Neural cell (in vitro differentiated cells): ENCODE results near the gene BCAR3. TPM values are rescaled to one million over a fixed set of nuclear protein-coding genes. Genes with fewer than 3 reads are reported as not detected.

ENCODE experiments used
- H2AFZ ChIP-seq: fragments of 200-600, 300-800 bp; sonication (generic), shearing (Covaris generic); 2 replicates; pipeline ENCODE4 v1.6.0; 2014; ENCODE audit warnings: low read depth, mild to moderate bottlenecking, antibody characterized with exemption, low read length, moderate library complexity
- H3F3A ChIP-seq: fragments of 200-600 bp; shearing (Covaris generic); 2 replicates; pipeline ENCODE4 v1.6.1; 2016; ENCODE audit warnings: mild to moderate bottlenecking, moderate library complexity, mixed read lengths, antibody characterized with exemption, low read length; ENCODE audit not compliant: insufficient read depth, poor library complexity, severe bottlenecking
- H3K27ac ChIP-seq: fragments of 200-600, 300-800 bp; sonication (generic), shearing (Covaris generic); 2 replicates; pipeline ENCODE4 v1.5.1; 2014; ENCODE audit warnings: mild to moderate bottlenecking, low read length, moderate library complexity
- H3K27me3 ChIP-seq: fragments of 300-800, 200-600 bp; sonication (generic), shearing (Covaris generic); 2 replicates; pipeline ENCODE4 v1.6.0; 2014; ENCODE audit warnings: mild to moderate bottlenecking, low read depth, low read length, moderate library complexity; ENCODE audit not compliant: insufficient read depth
- H3K36me3 ChIP-seq: fragments of 300-800, 200-600 bp; sonication (generic), shearing (Covaris generic); 2 replicates; pipeline ENCODE4 v1.5.1; 2014; ENCODE audit warnings: mild to moderate bottlenecking, antibody characterized with exemption, low read length, moderate library complexity; ENCODE audit not compliant: insufficient read depth
- H3K4me2 ChIP-seq: fragments of 300-800, 200-600 bp; sonication (generic), shearing (Covaris generic); 2 replicates; pipeline ENCODE4 v1.6.0; 2014; ENCODE audit warnings: mild to moderate bottlenecking, low read length
- H3K4me3 ChIP-seq: fragments of 300-800, 200-600 bp; sonication (generic), shearing (Covaris generic); 2 replicates; pipeline ENCODE4 v1.5.1; 2014; ENCODE audit warnings: mild to moderate bottlenecking, low read length, moderate library complexity
- H3K79me2 ChIP-seq: fragments of 200-600 bp; shearing (Covaris generic); replicated peaks from 2 replicates; pipeline ENCODE4 v1.6.0; 2014; ENCODE audit warnings: mild to moderate bottlenecking, low read length, moderate library complexity; ENCODE audit not compliant: insufficient read depth
- H3K9ac ChIP-seq: fragments of 300-800, 200-600 bp; sonication (generic), shearing (Covaris generic); 2 replicates; pipeline ENCODE4 v1.6.1; 2016; ENCODE audit warnings: mild to moderate bottlenecking, low read length, mixed read lengths
- H3K9me2 ChIP-seq: fragments of 200-600 bp; shearing (Covaris generic); 2 replicates; pipeline ENCODE4 v1.6.1; 2016; ENCODE audit warnings: mild to moderate bottlenecking, low read length, mixed read lengths; ENCODE audit not compliant: insufficient read depth
- H3K9me3 ChIP-seq: fragments of 200-600, 300-800 bp; sonication (generic), shearing (Covaris generic); 2 replicates; pipeline ENCODE4 v1.6.1; 2016; ENCODE audit warnings: mild to moderate bottlenecking, mixed run types, low read length, moderate library complexity, mixed read lengths
- H4K20me1 ChIP-seq: fragments of 200-600 bp; shearing (Covaris generic); 2 replicates; pipeline ENCODE4 v1.6.1; 2016; ENCODE audit warnings: mild to moderate bottlenecking, mixed run types; ENCODE audit not compliant: insufficient read depth
- EP300 ChIP-seq: fragments of 450-650 bp; conservative IDR thresholded peaks from 2 replicates; pipeline ENCODE4 v1.6.1; 2014; ENCODE audit warnings: antibody characterized with exemption, mild to moderate bottlenecking, moderate library complexity; ENCODE audit not compliant: poor library complexity, severe bottlenecking
- EZH2 ChIP-seq: fragments of 200-600, 300-800 bp; shearing (Covaris generic), sonication (generic); IDR thresholded peaks from 2 replicates; pipeline ENCODE4 v1.6.1; 2014; ENCODE audit warnings: antibody characterized with exemption, low read length, borderline replicate concordance, mild to moderate bottlenecking; ENCODE audit not compliant: insufficient read depth, poor library complexity, severe bottlenecking
- MXI1 ChIP-seq: fragments of 450-650 bp; conservative IDR thresholded peaks from 2 replicates; pipeline ENCODE4 v1.6.1; 2014; ENCODE audit warnings: antibody characterized with exemption, mild to moderate bottlenecking; ENCODE audit not compliant: poor library complexity, severe bottlenecking
- POLR2AphosphoS5 ChIP-seq: IDR thresholded peaks from 2 replicates; pipeline ENCODE4 v1.6.1; 2012
- RAD21 ChIP-seq: fragments of 450-650 bp; conservative IDR thresholded peaks from 2 replicates; pipeline ENCODE4 v1.6.1; 2014; ENCODE audit warnings: antibody characterized with exemption, mild to moderate bottlenecking, moderate library complexity
- SMC3 ChIP-seq: fragments of 450-650 bp; conservative IDR thresholded peaks from 2 replicates; pipeline ENCODE4 v1.6.1; 2014; ENCODE audit warnings: antibody characterized with exemption, mild to moderate bottlenecking, moderate library complexity; ENCODE audit not compliant: poor library complexity
- TAF1 ChIP-seq: IDR thresholded peaks from 2 replicates; pipeline ENCODE4 v1.6.1; 2012; ENCODE audit warnings: low read depth
- polyA plus RNA-seq: library from polyadenylated mRNA; depleted of rRNA; stranded (reverse); fragments of >200 nt; gene quantifications from 2 replicates; pipeline ENCODE4 v1.2.3, GENCODE V29; 2014
- TF ChIP-seq, protein P1 (sequence below): IDR thresholded peaks from 2 replicates; pipeline ENCODE4 v1.6.1; 2012; ENCODE audit warnings: borderline replicate concordance
- TF ChIP-seq, protein P2 (sequence below): fragments of 450-650 bp; IDR thresholded peaks from 2 replicates; pipeline ENCODE4 v1.5.1; 2014; ENCODE audit warnings: antibody characterized with exemption, mild to moderate bottlenecking, moderate library complexity; ENCODE audit not compliant: poor library complexity, severe bottlenecking

The BCAR3 gene
- polyA plus RNA-seq, 1 donor from 2014 or later: 2.5 TPM

DNA sequence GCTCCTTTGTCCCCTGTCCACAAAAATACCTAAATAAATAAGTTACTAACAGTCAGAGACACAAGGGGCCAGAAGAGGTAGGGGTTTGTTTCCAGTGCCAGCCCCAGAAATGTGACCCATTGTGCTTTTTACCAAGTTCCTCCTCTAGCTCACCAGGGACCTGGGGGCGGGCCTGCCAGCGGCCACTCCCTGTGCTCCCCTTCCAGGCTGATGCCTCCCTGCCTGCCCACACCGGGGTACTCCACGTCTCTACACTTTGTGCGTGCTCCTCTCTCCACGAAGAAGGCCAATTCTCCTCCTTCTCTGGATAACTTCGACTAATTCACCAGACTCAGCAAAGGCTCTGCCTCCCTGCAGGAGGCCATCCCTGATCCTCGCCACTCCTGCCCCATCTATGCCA, 72.1 kb downstream of the BCAR3 start:
- H3F3A ChIP-seq: no peaks in the 10 kb centered on the region
- no peaks in the 10 kb centered on the region for H3K27me3 ChIP-seq
- H3K27ac ChIP-seq: no peak overlapping the region
- H2AFZ ChIP-seq: no peak overlapping the region
- H3K9me2 ChIP-seq: no peaks in the 10 kb centered on the region
- H3K4me2 ChIP-seq: no peak overlapping the region
- no peaks in the 10 kb centered on the region for H3K36me3 ChIP-seq
- no peak overlapping the region for H3K4me3 ChIP-seq
- no peaks in the 10 kb centered on the region for H3K9me3 ChIP-seq
- H3K9ac ChIP-seq: no peak overlapping the region
- H3K79me2 ChIP-seq: no peaks in the 10 kb centered on the region
- TF ChIP-seq SMC3: no peak
- TF ChIP-seq MXI1: no peak
- TF ChIP-seq EZH2: no peak
- TF ChIP-seq POLR2AphosphoS5: no peak
- H4K20me1 ChIP-seq: no peaks in the 10 kb centered on the region

DNA sequence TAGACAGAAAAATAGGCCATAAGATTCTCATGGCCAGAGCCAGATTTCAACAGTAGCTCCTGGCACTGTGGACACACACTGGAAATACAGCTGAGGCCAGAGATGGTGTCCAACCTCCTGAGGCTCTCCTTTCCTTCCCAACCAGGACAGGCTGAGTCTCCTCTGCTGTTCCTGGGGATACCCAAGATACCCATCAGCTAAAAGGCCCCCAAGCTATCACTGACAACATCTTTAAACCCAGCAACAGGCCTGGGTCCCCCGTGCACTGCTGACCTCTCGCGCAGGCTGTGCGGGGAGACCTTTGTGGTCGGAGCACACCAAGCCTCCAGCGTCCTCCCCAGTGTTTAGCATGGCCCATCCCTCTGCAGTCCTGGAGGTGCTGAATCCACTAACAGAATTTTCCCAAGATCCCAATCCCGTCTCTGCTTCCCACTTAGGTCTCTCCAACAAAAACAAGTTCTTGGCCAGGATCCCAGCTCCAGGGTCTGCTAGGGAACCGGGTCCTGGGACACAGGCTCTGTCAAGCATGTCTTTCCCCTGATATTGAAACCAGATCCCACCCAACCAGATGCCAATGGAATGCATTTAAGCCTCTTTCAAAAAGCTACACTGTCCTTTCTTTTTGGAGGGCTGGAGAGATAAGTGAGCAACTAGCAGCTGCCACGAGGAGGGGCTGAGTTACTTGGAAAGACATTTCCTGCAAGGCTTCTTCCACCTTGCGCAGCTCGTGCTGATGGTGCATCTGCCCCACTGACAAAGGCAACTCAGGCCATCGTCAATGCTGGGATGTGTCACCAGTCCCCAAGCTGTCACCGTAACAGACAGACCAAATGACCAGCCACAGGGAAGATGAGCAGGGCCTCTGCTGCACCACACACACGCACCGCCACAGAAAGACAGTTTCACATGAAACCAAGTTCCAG, 73.2 kb downstream of the BCAR3 start:
- no peaks in the 10 kb centered on the region for H3F3A ChIP-seq
- H3K36me3 ChIP-seq: no peaks in the 10 kb centered on the region
- H3K4me3 ChIP-seq: no peak overlapping the region
- no peaks in the 10 kb centered on the region for H3K27me3 ChIP-seq
- H3K27ac ChIP-seq: no peak overlapping the region
- H3K79me2 ChIP-seq: no peaks in the 10 kb centered on the region
- no peak overlapping the region for H3K4me2 ChIP-seq
- no peaks in the 10 kb centered on the region for H3K9me2 ChIP-seq
- TF ChIP-seq EP300: no peak
- H3K9me3 ChIP-seq: no peaks in the 10 kb centered on the region
- no peak overlapping the region for H2AFZ ChIP-seq
- no peak overlapping the region for H3K9ac ChIP-seq
- H4K20me1 ChIP-seq: no peaks in the 10 kb centered on the region

GRCh38 chr1:93607814-93608186, 73.8 kb downstream of the BCAR3 start:
- H4K20me1 ChIP-seq: no peaks in the 10 kb centered on the region
- H3K27me3 ChIP-seq: no peaks in the 10 kb centered on the region
- no peak overlapping the region for H3K27ac ChIP-seq
- no peak overlapping the region for H3K4me2 ChIP-seq
- no peak for TF ChIP-seq EP300
- TF ChIP-seq RAD21: no peak
- TF ChIP-seq TAF1: no peak
- TF ChIP-seq SMC3: no peak
- TF ChIP-seq EZH2: no peak
- TF ChIP-seq POLR2AphosphoS5: no peak
- TF ChIP-seq, protein P1, sequence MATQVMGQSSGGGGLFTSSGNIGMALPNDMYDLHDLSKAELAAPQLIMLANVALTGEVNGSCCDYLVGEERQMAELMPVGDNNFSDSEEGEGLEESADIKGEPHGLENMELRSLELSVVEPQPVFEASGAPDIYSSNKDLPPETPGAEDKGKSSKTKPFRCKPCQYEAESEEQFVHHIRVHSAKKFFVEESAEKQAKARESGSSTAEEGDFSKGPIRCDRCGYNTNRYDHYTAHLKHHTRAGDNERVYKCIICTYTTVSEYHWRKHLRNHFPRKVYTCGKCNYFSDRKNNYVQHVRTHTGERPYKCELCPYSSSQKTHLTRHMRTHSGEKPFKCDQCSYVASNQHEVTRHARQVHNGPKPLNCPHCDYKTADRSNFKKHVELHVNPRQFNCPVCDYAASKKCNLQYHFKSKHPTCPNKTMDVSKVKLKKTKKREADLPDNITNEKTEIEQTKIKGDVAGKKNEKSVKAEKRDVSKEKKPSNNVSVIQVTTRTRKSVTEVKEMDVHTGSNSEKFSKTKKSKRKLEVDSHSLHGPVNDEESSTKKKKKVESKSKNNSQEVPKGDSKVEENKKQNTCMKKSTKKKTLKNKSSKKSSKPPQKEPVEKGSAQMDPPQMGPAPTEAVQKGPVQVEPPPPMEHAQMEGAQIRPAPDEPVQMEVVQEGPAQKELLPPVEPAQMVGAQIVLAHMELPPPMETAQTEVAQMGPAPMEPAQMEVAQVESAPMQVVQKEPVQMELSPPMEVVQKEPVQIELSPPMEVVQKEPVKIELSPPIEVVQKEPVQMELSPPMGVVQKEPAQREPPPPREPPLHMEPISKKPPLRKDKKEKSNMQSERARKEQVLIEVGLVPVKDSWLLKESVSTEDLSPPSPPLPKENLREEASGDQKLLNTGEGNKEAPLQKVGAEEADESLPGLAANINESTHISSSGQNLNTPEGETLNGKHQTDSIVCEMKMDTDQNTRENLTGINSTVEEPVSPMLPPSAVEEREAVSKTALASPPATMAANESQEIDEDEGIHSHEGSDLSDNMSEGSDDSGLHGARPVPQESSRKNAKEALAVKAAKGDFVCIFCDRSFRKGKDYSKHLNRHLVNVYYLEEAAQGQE: no peak
- no peak for TF ChIP-seq MXI1
- TF ChIP-seq, protein P2, sequence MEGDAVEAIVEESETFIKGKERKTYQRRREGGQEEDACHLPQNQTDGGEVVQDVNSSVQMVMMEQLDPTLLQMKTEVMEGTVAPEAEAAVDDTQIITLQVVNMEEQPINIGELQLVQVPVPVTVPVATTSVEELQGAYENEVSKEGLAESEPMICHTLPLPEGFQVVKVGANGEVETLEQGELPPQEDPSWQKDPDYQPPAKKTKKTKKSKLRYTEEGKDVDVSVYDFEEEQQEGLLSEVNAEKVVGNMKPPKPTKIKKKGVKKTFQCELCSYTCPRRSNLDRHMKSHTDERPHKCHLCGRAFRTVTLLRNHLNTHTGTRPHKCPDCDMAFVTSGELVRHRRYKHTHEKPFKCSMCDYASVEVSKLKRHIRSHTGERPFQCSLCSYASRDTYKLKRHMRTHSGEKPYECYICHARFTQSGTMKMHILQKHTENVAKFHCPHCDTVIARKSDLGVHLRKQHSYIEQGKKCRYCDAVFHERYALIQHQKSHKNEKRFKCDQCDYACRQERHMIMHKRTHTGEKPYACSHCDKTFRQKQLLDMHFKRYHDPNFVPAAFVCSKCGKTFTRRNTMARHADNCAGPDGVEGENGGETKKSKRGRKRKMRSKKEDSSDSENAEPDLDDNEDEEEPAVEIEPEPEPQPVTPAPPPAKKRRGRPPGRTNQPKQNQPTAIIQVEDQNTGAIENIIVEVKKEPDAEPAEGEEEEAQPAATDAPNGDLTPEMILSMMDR: no peak
- no peaks in the 10 kb centered on the region for H3K79me2 ChIP-seq
- no peaks in the 10 kb centered on the region for H3F3A ChIP-seq
- no peak overlapping the region for H3K4me3 ChIP-seq
- H2AFZ ChIP-seq: no peak overlapping the region
- H3K9ac ChIP-seq: no peak overlapping the region
- H3K9me2 ChIP-seq: no peaks in the 10 kb centered on the region
- no peaks in the 10 kb centered on the region for H3K36me3 ChIP-seq
- no peaks in the 10 kb centered on the region for H3K9me3 ChIP-seq
